WTC11 (cell line): ENCODE data around the gene AHNAK2. TPM values are rescaled to one million over a fixed set of nuclear protein-coding genes. Genes with fewer than 3 reads are reported as not detected.

Experiments used
- ATAC-seq: fragments of 200-7000 bp; cut with Tn5 transposase; 2 replicates; pipeline ENCODE4 v1.10.0; 2021; ENCODE audit warnings: mild to moderate bottlenecking, moderate library complexity
- CTCF ChIA-PET: fragments of 300-600 bp; sonication (Branson Sonifier 250); formaldehyde crosslinking; loops from one replicate; lab custom pipeline; 2021; ENCODE audit warnings: antibody characterized with exemption; lab: Charles Lee
- POLR2A ChIA-PET: fragments of 350-600 bp; sonication (Branson Sonifier 250); formaldehyde crosslinking; loops from one replicate; lab custom pipeline; 2021; ENCODE audit warnings: antibody characterized with exemption; lab: Charles Lee
- DNase-seq: peaks from one replicate; pipeline ENCODE4 v3.0.0; 2021; ENCODE audit warnings: low spot score
- H3K27ac Mint-ChIP-seq: 2 replicates; pipeline ENCODE4 v1.8.0; 2021; ENCODE audit warnings: mixed read lengths
- H3K27me3 Mint-ChIP-seq: 2 replicates; pipeline ENCODE4 v1.8.0; 2021; ENCODE audit warnings: low read depth, mild to moderate bottlenecking, moderate library complexity, mixed read lengths
- H3K36me3 Mint-ChIP-seq: 2 replicates; pipeline ENCODE4 v1.8.0; 2021; ENCODE audit warnings: mixed read lengths
- H3K4me1 Mint-ChIP-seq: 2 replicates; pipeline ENCODE4 v1.8.0; 2022; ENCODE audit warnings: mixed read lengths
- H3K4me3 Mint-ChIP-seq: 2 replicates; pipeline ENCODE4 v1.8.0; 2021; ENCODE audit warnings: mild to moderate bottlenecking, moderate library complexity, mixed read lengths
- H3K9me3 Mint-ChIP-seq: 2 replicates; pipeline ENCODE4 v1.8.0; 2021; ENCODE audit warnings: mixed read lengths
- AR ChIP-seq: fragments of 250-450 bp; sonication (Bioruptor Pico); IDR thresholded peaks from 2 replicates; pipeline ENCODE4 v1.9.0; 2021; ENCODE audit warnings: mild to moderate bottlenecking
- ARID4B ChIP-seq: sonication (generic); formaldehyde crosslinking; IDR thresholded peaks from 2 replicates; pipeline ENCODE4 v1.8.0; 2023; ENCODE audit warnings: missing genetic modification reagents, mild to moderate bottlenecking, borderline replicate concordance
- ATF2 ChIP-seq: sonication (generic); formaldehyde crosslinking; IDR thresholded peaks from 2 replicates; pipeline ENCODE4 v1.8.1; 2022; ENCODE audit warnings: low read depth, missing genetic modification reagents, borderline replicate concordance
- ERG ChIP-seq: fragments of 250-450 bp; sonication (Bioruptor Pico); IDR thresholded peaks from 2 replicates; pipeline ENCODE4 v1.8.0; 2021; ENCODE audit warnings: mild to moderate bottlenecking
- ESRRA ChIP-seq: sonication (generic); formaldehyde crosslinking; IDR thresholded peaks from 2 replicates; pipeline ENCODE4 v1.8.1; 2022; ENCODE audit warnings: mild to moderate bottlenecking, missing genetic modification reagents, borderline replicate concordance
- FOXP4 ChIP-seq: sonication (generic); formaldehyde crosslinking; IDR thresholded peaks from 2 replicates; pipeline ENCODE4 v1.8.0; 2022; ENCODE audit warnings: mild to moderate bottlenecking, missing genetic modification reagents
- GABPB1 ChIP-seq: sonication (generic); formaldehyde crosslinking; IDR thresholded peaks from 2 replicates; pipeline ENCODE4 v1.8.1; 2023; ENCODE audit warnings: mild to moderate bottlenecking, missing genetic modification reagents
- JUN ChIP-seq: sonication (generic); formaldehyde crosslinking; IDR thresholded peaks from 2 replicates; pipeline ENCODE4 v1.8.0; 2023; ENCODE audit warnings: mild to moderate bottlenecking, missing genetic modification reagents
- MXD4 ChIP-seq: fragments of 250-450 bp; sonication (Bioruptor Pico); IDR thresholded peaks from 2 replicates; pipeline ENCODE4 v1.8.0; 2021; ENCODE audit warnings: mild to moderate bottlenecking, moderate library complexity, borderline replicate concordance
- NFATC4 ChIP-seq: fragments of 250-450 bp; sonication (Bioruptor Pico); IDR thresholded peaks from 2 replicates; pipeline ENCODE4 v1.9.0; 2021; ENCODE audit warnings: mild to moderate bottlenecking
- OVOL2 ChIP-seq: fragments of 250-450 bp; sonication (Bioruptor Pico); IDR thresholded peaks from 2 replicates; pipeline ENCODE4 v1.9.0; 2021; ENCODE audit warnings: mild to moderate bottlenecking, borderline replicate concordance
- SOX15 ChIP-seq: fragments of 250-450 bp; sonication (Bioruptor Pico); IDR thresholded peaks from 2 replicates; pipeline ENCODE4 v1.9.0; 2021; ENCODE audit warnings: mild to moderate bottlenecking
- TCF7 ChIP-seq: sonication (generic); formaldehyde crosslinking; IDR thresholded peaks from 2 replicates; pipeline ENCODE4 v1.8.0; 2022; ENCODE audit warnings: mild to moderate bottlenecking, low read depth, missing genetic modification reagents, moderate library complexity
- TP53 ChIP-seq: sonication (generic); formaldehyde crosslinking; IDR thresholded peaks from 2 replicates; pipeline ENCODE4 v1.8.1; 2023; ENCODE audit warnings: mild to moderate bottlenecking, missing genetic modification reagents
- USF2 ChIP-seq: sonication (generic); formaldehyde crosslinking; IDR thresholded peaks from 2 replicates; pipeline ENCODE4 v1.8.1; 2023; ENCODE audit warnings: mild to moderate bottlenecking, missing genetic modification reagents, moderate library complexity
- ZNF263 ChIP-seq: sonication (generic); formaldehyde crosslinking; IDR thresholded peaks from 2 replicates; pipeline ENCODE4 v1.8.1; 2022; ENCODE audit warnings: low read depth, mild to moderate bottlenecking, moderate library complexity, missing genetic modification reagents
- ZNF416 ChIP-seq: fragments of 250-450 bp; sonication (Bioruptor Pico); IDR thresholded peaks from 2 replicates; pipeline ENCODE4 v1.9.0; 2021; ENCODE audit warnings: mild to moderate bottlenecking, inconsistent platforms
- total RNA-seq: library from RNA; stranded (reverse); gene quantifications from 3 replicates; pipeline ENCODE4 v1.2.3, GENCODE V29; 2021

Gene AHNAK2
- total RNA-seq, 1 experiment from 2014 or later, result 3.5 TPM

GRCh38 chr14:104903990-104904389 lies 74.2 kb downstream of the AHNAK2 start:
- H3K27me3 Mint-ChIP-seq, result peaks cover 26% of the 10 kb centered on the region
- TF ChIP-seq ESRRA (no peak), NFATC4 (CRISPR knock-in tag) (no peak), ZNF416 (CRISPR knock-in tag) (no peak), MXD4 (CRISPR knock-in tag) (no peak), TP53 (CRISPR knock-in tag) (no peak), ERG (CRISPR knock-in tag) (no peak), USF2 (CRISPR knock-in tag) (no peak), ATF2 (CRISPR knock-in tag) (no peak), ZNF263 (CRISPR knock-in tag) (no peak), SOX15 (CRISPR knock-in tag) (no peak)
- ATAC-seq (no peak), DNase-seq (no peak)
- no peak overlapping the region for H3K27ac Mint-ChIP-seq
- CTCF ChIA-PET, result no interaction called here
- H3K4me1 Mint-ChIP-seq, result no peaks in the 10 kb centered on the region
- H3K36me3 Mint-ChIP-seq, result no peaks in the 10 kb centered on the region
- H3K4me3 Mint-ChIP-seq, result no peak overlapping the region
- POLR2A ChIA-PET, result no interaction called here
- H3K9me3 Mint-ChIP-seq, result peaks cover 16% of the 10 kb centered on the region

- H3K27ac Mint-ChIP-seq, result no peak overlapping the region
- H3K4me1 Mint-ChIP-seq, result no peaks in the 10 kb centered on the region
- H3K4me3 Mint-ChIP-seq, result no peak overlapping the region
- DNase-seq, result no peak
- no peak for ATAC-seq
- ChIA-PET POLR2A (no interaction called here), CTCF (interaction anchor here (1.0 to 1.2 kb wide), 3 partner anchors 40 to 145 kb away, joined by 3 to 4 read pairs (median 3); no protein-coding TSS in a partner anchor)
- no peaks in the 10 kb centered on the region for H3K36me3 Mint-ChIP-seq
- peaks cover 13% of the 10 kb centered on the region for H3K27me3 Mint-ChIP-seq
- H3K9me3 Mint-ChIP-seq, result peaks cover 10% of the 10 kb centered on the region
- TF ChIP-seq USF2 (CRISPR knock-in tag) (no peak), TCF7 (CRISPR knock-in tag) (no peak), ZNF416 (CRISPR knock-in tag) (no peak), FOXP4 (CRISPR knock-in tag) (no peak), JUN (no peak), TP53 (CRISPR knock-in tag) (no peak), AR (no peak), ARID4B (CRISPR knock-in tag) (no peak), OVOL2 (CRISPR knock-in tag) (no peak), GABPB1 (CRISPR knock-in tag) (no peak), ESRRA (no peak)
Observed at GRCh38 chr14:104900639-104901512, 77.3 kb downstream of the AHNAK2 start.
